Adrenal gland (tissue), 12 donors: ENCODE results near the gene C14orf93. TPM values are rescaled to one million over a fixed set of nuclear protein-coding genes. Genes with fewer than 3 reads are reported as not detected.
"Not testable (repeated sequence)": the region's sequence is repeated elsewhere in the genome, so short reads cannot be mapped to it uniquely, and the experiment has no call there.

Source experiments
- DNase-seq, 7 donors: peaks; one replicate each; pipeline ENCODE4 v3.0.0-alpha.2; 2019 to 2020
- H3K27ac ChIP-seq, 5 donors: fragments of 200-600 bp; sonication (generic) in 4 of 5; 1 replicate in 3 of 5; 2 replicates in 2 of 5; pipeline versions ENCODE4 v1.5.1 to v1.8.0; 2016 to 2020; ENCODE audit warnings: mild to moderate bottlenecking in 1 of 5
- H3K27me3 ChIP-seq: fragments of 200-600 bp; 2 replicates; pipeline ENCODE4 v1.8.0; 2021
- H3K36me3 ChIP-seq, 2 donors: fragments of 200-600 bp; replicated peaks in 1 of 2; 1 replicate in 1 of 2; 2 replicates in 1 of 2; pipeline versions ENCODE4 v1.5.1 to v1.8.0; 2018 to 2022
- H3K4me1 ChIP-seq, 2 donors: fragments of 200-600 bp; replicated peaks in 1 of 2; 1 replicate in 1 of 2; 2 replicates in 1 of 2; pipeline versions ENCODE4 v1.5.1 to v1.8.0; 2018 to 2021
- H3K4me3 ChIP-seq, 4 donors: fragments of 200-600 bp; sonication (generic) in 3 of 4; one replicate each; pipeline ENCODE4 v1.5.1; 2016 to 2018
- H3K9me3 ChIP-seq, 3 donors: fragments of 200-600 bp; sonication (generic) in 1 of 3; replicated peaks in 1 of 3; 1 replicate in 2 of 3; 2 replicates in 1 of 3; pipeline versions ENCODE4 v1.5.1 to v1.8.0; 2016 to 2021
- CTCF ChIP-seq, 6 experiments: fragments of 450-650 bp in 4 of 6; fragments of 200-600 bp in 2 of 6; sonication (generic) in 1 of 6; IDR thresholded peaks; 1 replicate in 5 of 6; 2 replicates in 1 of 6; pipeline versions ENCODE4 v1.5.1 to v1.8.0; 2016 to 2021; ENCODE audit warnings: antibody characterized with exemption in 6 of 6, mild to moderate bottlenecking in 2 of 6, moderate library complexity in 1 of 6
- POLR2A ChIP-seq, 2 donors: fragments of 450-650 bp; IDR thresholded peaks; one replicate each; pipeline ENCODE4 v1.6.1; 2017; ENCODE audit warnings: antibody characterized with exemption in 2 of 2, mild to moderate bottlenecking in 2 of 2, moderate library complexity in 1 of 2
- WGBS, 4 donors: extraction: QIAGEN DNeasy Blood & Tissue Kit in 2 of 4; methylation state at CpG; one replicate each; pipeline versions ENCODE4 v1.1.5 to v1.1.7; 2013 to 2017; 5-methylcytosine and 5-hydroxymethylcytosine counted together
- intact Hi-C, 2 donors: fragments of 100-400 bp; cut with DNase I; formaldehyde crosslinking; loops; one replicate each; pipeline versions ENCODE4 v1.14.1 to v1.15.0; 2022 to 2023
- polyA plus RNA-seq, 3 donors: library from polyadenylated mRNA; stranded (reverse); fragments of 200-250 nt in 2 of 3; fragments of 350-450 nt in 1 of 3; fragmentation: Illumina TruSeq in 1 of 3; extraction: RNeasy Lipid Tissue Mini Kit (QIAGEN cat#74804) in 1 of 3; gene quantifications; one replicate each; pipeline ENCODE4 v1.2.3, GENCODE V29; 2013 to 2014
- total RNA-seq, 9 donors: library from RNA; depleted of rRNA in 4 of 9; stranded (reverse); fragments of >200 nt in 4 of 9; fragments of 120-200 nt in 1 of 9; fragmentation: NEBNext Ultra II Directional in 1 of 9; extraction: Animal tissue kit (Norgen Biotek cat#: 25700) in 1 of 9; gene quantifications; one replicate each; pipeline versions ENCODE4 v1.1.0 to v1.2.4, GENCODE V29; 2013 to 2023
- donor health status: healthy with polysubstance abuse.
- donor health status: Bipolar disorder and iron deficiency.
- donor health status: DM: yes; HTN: yes; CAD: no.
- donor health status: DM: no; HTN: no; CAD: no.
- donor health status: DM: no; HTN: no; CAD: no.
- donor health status: DM: yes; HTN: yes; CAD: no.

Gene C14orf93
- total and polyA plus RNA-seq, 12 donors = 2.9 to 12.5 (median 7.8) TPM

- DNase-seq = no peak
- intact Hi-C loops = no loop called here
- no peaks in the 10 kb centered on the region for H3K27me3 ChIP-seq
- TF ChIP-seq POLR2A (IDR thresholded peaks at IDR 0.05) = no peak
- no peak for TF ChIP-seq CTCF (IDR thresholded peaks at IDR 0.05)
- no peak overlapping the region for H3K27ac ChIP-seq
- H3K4me1 ChIP-seq = peaks cover 0 to 4% of the 10 kb centered on the region in 2 donors
- no peaks in the 10 kb centered on the region for H3K9me3 ChIP-seq
- 82 to 88% (median 86%) methylated on average over 6 of the region's 6 CpGs for WGBS, 4 donors
- no peaks in the 10 kb centered on the region for H3K36me3 ChIP-seq
- no peak overlapping the region for H3K4me3 ChIP-seq
These were observed 47.8 kb downstream of the C14orf93 start for GRCh38 chr14:22962061-22962676.

- H3K9me3 ChIP-seq = no peaks in the 10 kb centered on the region
- peaks cover 0 to 8% of the 10 kb centered on the region in 2 donors for H3K36me3 ChIP-seq
- DNase-seq = no peak
- intact Hi-C loops = no loop called here
- WGBS, 4 donors = 19 to 24% (median 23%) methylated on average over 19 of the region's 19 CpGs
- no peak for TF ChIP-seq CTCF (IDR thresholded peaks at IDR 0.05)
- no peak for TF ChIP-seq POLR2A (IDR thresholded peaks at IDR 0.05)
- H3K27me3 ChIP-seq = no peaks in the 10 kb centered on the region
- H3K4me3 ChIP-seq = peak overlapping the region in 3 of 4 donors; percentile 41 to 69 (median 67)
- peak overlapping the region; percentile 89 to 98 (median 95) for H3K27ac ChIP-seq
- peaks cover 0 to 11% of the 10 kb centered on the region in 2 donors for H3K4me1 ChIP-seq
These were observed 54.0 kb downstream of the C14orf93 start for GRCh38 chr14:22955702-22956569.

- Histone ChIP-seq H3K4me1 (peaks cover 0 to 11% of the 10 kb centered on the region in 2 donors), H3K4me3 (no peak overlapping the region), H3K27me3 (no peaks in the 10 kb centered on the region), H3K36me3 (peaks cover 0 to 22% of the 10 kb centered on the region in 2 donors), H3K9me3 (no peaks in the 10 kb centered on the region), H3K27ac (no peak overlapping the region)
- no peak for DNase-seq
- 91 to 100% (median 97%) methylated on average over 1 of the region's 1 CpG for WGBS, 4 donors
- TF ChIP-seq CTCF (IDR thresholded peaks at IDR 0.05) (no peak), POLR2A (IDR thresholded peaks at IDR 0.05) (no peak)
- intact Hi-C loops = no loop called here
These were observed 57.5 kb downstream of the C14orf93 start for GRCh38 chr14:22952418-22952817.

GRCh38 chr14:22951795-22952194 lies 58.1 kb downstream of the C14orf93 start:
- H3K9me3 ChIP-seq, H3K4me3 ChIP-seq, H3K27me3 ChIP-seq, H3K27ac ChIP-seq, DNase-seq, intact Hi-C loops: not testable (repeated sequence)
- 80 to 91% (median 88%) methylated on average over 8 of the region's 8 CpGs for WGBS, 4 donors
- Histone ChIP-seq H3K36me3 (peaks cover 0 to 28% of the 10 kb centered on the region in 2 donors), H3K4me1 (peaks cover 0 to 11% of the 10 kb centered on the region in 2 donors)
